HUES6 (cell line): ENCODE results near the gene STIP1.

Experiments
- H3K27ac ChIP-seq: 2 replicates; pipeline ENCODE4 v1.7.0; 2013; ENCODE audit warnings: low read depth, mild to moderate bottlenecking, low read length, inconsistent platforms
- H3K27me3 ChIP-seq: 2 replicates; pipeline ENCODE4 v1.6.1; 2013; ENCODE audit warnings: low read length; ENCODE audit not compliant: control insufficient read depth, insufficient read depth
- H3K36me3 ChIP-seq: 2 replicates; pipeline ENCODE4 v1.6.1; 2013; ENCODE audit warnings: low read length; ENCODE audit not compliant: control insufficient read depth, insufficient read depth
- H3K4me1 ChIP-seq: 2 replicates; pipeline ENCODE4 v1.6.1; 2013; ENCODE audit warnings: low read length; ENCODE audit not compliant: control insufficient read depth, insufficient read depth
- H3K4me3 ChIP-seq: 2 replicates; pipeline ENCODE4 v1.5.1; 2013; ENCODE audit warnings: low read depth, low read length
- H3K9ac ChIP-seq: one replicate; pipeline ENCODE4 v1.6.1; 2013; ENCODE audit warnings: mild to moderate bottlenecking, low read length
- H3K9me3 ChIP-seq: 2 replicates; pipeline ENCODE4 v1.6.1; 2013; ENCODE audit warnings: low read depth, low read length; ENCODE audit not compliant: control insufficient read depth, insufficient read depth

The STIP1 gene

DNA sequence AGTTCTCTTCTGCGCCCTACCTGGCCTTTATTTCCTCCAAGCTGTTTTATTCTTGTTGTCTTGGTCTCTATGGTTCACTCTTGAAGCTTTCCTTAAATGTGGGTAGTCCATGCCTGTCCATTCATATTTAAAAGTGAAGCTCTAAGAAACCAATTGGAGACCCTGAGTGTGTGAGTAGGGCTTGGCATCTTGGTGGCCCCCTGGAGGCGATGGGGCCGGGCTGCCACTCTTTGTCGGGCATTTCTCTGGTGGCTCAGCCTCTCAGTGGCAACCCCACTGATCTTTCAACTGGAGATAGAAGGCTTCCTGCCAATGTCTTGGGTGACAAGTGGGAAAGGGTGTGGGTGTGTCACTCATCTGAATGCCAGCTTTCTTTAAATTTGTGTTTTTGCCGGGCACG, 30.9 kb downstream of the STIP1 start:
- no peak overlapping the region for H3K4me3 ChIP-seq
- H3K27me3 ChIP-seq, result no peaks in the 10 kb centered on the region
- H3K4me1 ChIP-seq, result no peaks in the 10 kb centered on the region
- no peak overlapping the region for H3K27ac ChIP-seq
- no peaks in the 10 kb centered on the region for H3K9me3 ChIP-seq
- H3K9ac ChIP-seq, result no peak overlapping the region
- H3K36me3 ChIP-seq, result peaks cover 33% of the 10 kb centered on the region

DNA sequence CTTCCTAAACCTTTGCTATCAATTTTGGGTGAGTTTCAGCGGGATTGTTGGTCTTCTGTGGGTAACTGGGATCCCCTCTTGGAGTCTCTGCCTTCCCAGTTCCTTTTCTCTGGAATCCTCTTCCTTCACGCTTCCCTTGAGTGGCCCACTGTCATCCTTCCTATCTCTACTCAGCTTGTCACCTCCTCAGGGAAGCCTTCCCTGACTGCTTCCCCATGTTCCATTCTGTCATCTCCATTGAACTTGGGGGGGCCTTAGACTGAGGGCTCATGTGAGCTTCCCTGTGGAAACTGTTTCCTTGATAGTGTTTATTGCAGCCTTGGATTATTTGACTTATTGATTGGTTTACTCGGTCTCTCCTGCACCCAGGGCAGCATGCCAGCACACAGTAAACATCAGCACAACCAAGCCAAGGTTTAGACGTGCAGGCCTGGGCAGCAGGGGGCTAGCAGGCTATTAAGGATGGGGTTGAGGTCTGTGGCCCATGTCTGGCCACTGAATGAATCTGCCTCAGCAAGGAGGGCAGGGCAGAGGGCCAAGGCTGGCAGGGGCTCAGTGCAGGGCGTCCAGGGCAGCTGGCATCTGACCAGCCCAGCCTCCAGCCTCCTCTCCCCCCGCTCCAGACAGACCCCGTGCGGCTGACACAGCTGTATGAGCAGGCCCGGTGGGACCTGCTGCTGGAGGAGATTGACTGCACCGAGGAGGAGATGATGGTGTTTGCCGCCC, 32.8 kb downstream of the STIP1 start:
- Histone ChIP-seq H3K36me3 (peaks cover 37% of the 10 kb centered on the region), H3K27ac (no peak overlapping the region)

DNA sequence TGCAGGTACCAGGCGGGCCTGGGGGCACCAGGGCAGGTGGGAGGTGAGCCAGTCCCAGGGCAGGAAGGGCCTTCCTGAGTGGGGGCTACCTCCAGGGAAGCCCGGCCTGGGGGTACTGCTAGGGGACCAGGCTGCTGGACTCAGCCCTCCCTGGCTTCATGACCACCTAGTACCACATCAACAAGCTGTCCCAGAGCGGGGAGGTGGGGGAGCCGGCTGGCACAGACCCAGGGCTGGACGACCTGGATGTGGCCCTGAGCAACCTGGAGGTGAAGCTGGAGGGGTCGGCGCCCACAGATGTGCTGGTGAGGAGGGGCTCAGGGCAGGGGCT, 33.3 kb downstream of the STIP1 start:
- H3K27ac ChIP-seq, result no peak overlapping the region
- H3K9ac ChIP-seq, result no peak overlapping the region
- H3K4me1 ChIP-seq, result no peaks in the 10 kb centered on the region
- no peaks in the 10 kb centered on the region for H3K9me3 ChIP-seq
- no peak overlapping the region for H3K4me3 ChIP-seq
- H3K36me3 ChIP-seq, result peaks cover 42% of the 10 kb centered on the region
- H3K27me3 ChIP-seq, result no peaks in the 10 kb centered on the region

More for the DNA sequence above, 32.8 kb downstream of the STIP1 start:
- H3K9me3 ChIP-seq, result no peaks in the 10 kb centered on the region
- no peaks in the 10 kb centered on the region for H3K4me1 ChIP-seq
- no peak overlapping the region for H3K9ac ChIP-seq
- no peaks in the 10 kb centered on the region for H3K27me3 ChIP-seq
- no peak overlapping the region for H3K4me3 ChIP-seq

DNA sequence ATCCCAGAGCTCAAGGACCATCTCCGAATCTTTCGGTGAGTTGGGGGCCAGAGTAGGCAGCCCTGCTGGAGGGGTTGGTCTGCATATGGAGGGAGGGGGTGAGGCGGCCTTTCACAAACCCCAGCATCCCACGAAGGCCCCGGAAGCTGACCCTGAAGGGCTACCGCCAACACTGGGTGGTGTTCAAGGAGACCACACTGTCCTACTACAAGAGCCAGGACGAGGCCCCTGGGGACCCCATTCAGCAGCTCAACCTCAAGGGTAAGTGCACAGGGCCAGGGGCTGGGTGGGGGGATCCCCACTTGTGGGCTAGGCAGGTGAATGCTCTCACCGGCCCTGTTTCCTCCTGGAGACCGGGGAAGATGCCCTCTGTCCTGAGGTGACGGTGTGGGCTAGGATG, 33.8 kb downstream of the STIP1 start:
- Histone ChIP-seq H3K4me1 (no peaks in the 10 kb centered on the region), H3K36me3 (peaks cover 45% of the 10 kb centered on the region), H3K27me3 (no peaks in the 10 kb centered on the region), H3K4me3 (no peak overlapping the region), H3K9me3 (no peaks in the 10 kb centered on the region), H3K27ac (no peak overlapping the region), H3K9ac (no peak overlapping the region)

DNA sequence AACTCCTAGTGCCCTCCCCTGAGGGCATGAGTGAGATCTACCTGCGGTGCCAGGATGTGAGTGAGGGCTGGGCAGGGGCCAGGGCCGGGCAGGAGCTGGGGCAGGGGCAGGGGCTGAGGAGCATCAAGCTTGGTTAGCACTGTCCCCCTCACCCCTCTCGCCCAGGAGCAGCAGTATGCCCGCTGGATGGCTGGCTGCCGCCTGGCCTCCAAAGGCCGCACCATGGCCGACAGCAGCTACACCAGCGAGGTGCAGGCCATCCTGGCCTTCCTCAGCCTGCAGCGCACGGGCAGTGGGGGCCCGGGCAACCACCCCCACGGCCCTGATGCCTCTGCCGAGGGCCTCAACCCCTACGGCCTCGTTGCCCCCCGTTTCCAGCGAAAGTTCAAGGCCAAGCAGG, 34.3 kb downstream of the STIP1 start:
- Histone ChIP-seq H3K9me3 (no peaks in the 10 kb centered on the region), H3K9ac (no peak overlapping the region), H3K27ac (no peak overlapping the region), H3K36me3 (peaks cover 40% of the 10 kb centered on the region), H3K4me1 (peaks cover 2% of the 10 kb centered on the region; the same call in 1 of the 2 replicates), H3K27me3 (no peaks in the 10 kb centered on the region), H3K4me3 (no peak overlapping the region)

DNA sequence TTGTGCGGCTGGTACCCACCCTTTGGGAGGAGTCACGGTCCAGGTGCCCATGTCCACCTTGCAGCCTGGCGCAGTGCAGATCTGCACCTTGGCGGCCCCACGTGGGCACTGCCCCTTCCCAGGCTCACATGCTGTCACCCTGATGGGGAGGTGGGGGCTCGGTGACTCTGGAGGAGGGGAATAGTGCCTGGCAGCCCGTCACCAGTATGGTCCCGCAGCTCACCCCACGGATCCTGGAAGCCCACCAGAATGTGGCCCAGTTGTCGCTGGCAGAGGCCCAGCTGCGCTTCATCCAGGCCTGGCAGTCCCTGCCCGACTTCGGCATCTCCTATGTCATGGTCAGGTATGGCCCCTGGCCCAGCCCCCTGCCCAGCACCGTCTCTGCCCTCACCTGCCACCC, 34.8 kb downstream of the STIP1 start:
- Histone ChIP-seq H3K9ac (no peak overlapping the region), H3K4me1 (peaks cover 3% of the 10 kb centered on the region; the same call in 1 of the 2 replicates), H3K9me3 (no peaks in the 10 kb centered on the region)

DNA sequence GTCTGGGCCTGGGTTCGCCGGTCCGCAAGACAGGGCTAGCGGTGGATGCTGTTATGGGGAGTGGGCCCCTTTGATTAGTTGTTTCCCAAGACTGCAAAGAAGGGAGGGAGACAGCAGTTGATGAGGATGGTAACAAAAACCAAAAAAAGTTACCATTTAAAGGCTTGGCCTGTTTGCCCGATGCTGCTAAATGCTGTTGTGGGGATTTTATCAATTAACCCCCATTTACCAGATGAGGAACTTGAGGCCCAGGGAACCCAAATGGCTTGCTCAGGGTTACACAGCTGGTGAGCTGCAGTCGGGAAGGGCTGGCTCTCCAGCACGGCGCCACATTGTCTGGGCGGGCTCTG, 36.7 kb downstream of the STIP1 start:
- H3K9ac ChIP-seq, result no peak overlapping the region
- no peaks in the 10 kb centered on the region for H3K27me3 ChIP-seq
- H3K36me3 ChIP-seq, result peaks cover 40% of the 10 kb centered on the region
- no peaks in the 10 kb centered on the region for H3K9me3 ChIP-seq
- peaks cover 13% of the 10 kb centered on the region for H3K4me1 ChIP-seq
- no peak overlapping the region for H3K27ac ChIP-seq
- H3K4me3 ChIP-seq, result no peak overlapping the region

More for the DNA sequence above, 34.8 kb downstream of the STIP1 start:
- Histone ChIP-seq H3K36me3 (peaks cover 40% of the 10 kb centered on the region), H3K27ac (no peak overlapping the region), H3K4me3 (no peak overlapping the region), H3K27me3 (no peaks in the 10 kb centered on the region)

DNA sequence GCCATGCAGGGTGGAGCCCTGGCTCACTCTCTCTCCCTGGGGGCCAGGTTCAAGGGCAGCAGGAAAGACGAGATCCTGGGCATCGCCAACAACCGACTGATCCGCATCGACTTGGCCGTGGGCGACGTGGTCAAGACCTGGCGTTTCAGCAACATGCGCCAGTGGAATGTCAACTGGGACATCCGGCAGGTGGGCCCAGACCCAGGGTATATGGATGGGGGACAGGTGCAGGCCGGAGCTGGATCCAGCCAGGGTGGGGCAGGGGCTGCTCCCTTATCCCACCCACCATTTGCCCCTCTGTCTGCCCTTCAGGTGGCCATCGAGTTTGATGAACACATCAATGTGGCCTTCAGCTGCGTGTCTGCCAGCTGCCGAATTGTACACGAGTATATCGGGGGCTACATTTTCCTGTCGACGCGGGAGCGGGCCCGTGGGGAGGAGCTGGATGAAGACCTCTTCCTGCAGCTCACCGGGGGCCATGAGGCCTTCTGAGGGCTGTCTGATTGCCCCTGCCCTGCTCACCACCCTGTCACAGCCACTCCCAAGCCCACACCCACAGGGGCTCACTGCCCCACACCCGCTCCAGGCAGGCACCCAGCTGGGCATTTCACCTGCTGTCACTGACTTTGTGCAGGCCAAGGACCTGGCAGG, 37.2 kb downstream of the STIP1 start:
- Histone ChIP-seq H3K27me3 (no peaks in the 10 kb centered on the region), H3K9ac (no peak overlapping the region), H3K4me3 (no peak overlapping the region), H3K9me3 (no peaks in the 10 kb centered on the region), H3K4me1 (peaks cover 13% of the 10 kb centered on the region), H3K27ac (no peak overlapping the region), H3K36me3 (peaks cover 40% of the 10 kb centered on the region)

DNA sequence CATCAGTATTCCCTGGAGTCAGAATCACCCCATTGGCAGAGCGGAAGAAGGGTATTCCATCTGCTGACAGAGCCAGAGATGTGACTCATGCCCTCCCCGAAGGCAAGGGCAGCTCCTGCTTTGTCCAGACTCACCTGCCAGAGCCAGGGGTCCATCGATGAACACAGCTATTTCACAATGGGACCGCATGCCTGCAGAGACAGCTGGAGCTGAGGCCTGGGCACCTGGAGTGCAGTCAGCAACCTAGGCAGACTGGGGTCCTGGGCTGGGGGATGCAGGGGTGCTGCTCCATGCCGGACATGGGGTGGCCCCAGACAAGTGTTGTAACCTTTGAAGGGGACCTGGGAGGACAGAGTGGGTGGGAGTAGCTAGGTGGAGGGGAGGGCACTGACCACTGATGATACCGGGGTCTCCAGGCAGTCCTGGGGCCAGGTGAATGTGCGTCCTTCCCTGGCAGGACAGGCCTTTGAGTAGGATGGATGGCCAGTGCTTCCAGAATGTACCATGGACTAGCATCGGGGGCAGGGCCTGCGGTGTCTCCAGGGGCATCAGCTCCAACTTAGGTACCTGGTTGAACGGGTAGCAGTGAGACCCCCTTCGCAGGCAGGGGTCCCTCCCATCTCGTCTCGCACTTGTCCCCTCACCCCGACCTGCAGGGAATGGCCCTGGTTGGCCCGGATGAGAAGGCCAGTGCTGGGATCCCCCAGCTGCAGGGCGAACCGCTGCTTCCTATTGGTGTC, 38.4 kb downstream of the STIP1 start:
- Histone ChIP-seq H3K4me3 (0 out of 2 replicates have a peak overlapping the region, but pooled peaks have one; percentile 17), H3K27me3 (no peaks in the 10 kb centered on the region), H3K9ac (peak overlapping the region; percentile 11), H3K27ac (no peak overlapping the region), H3K9me3 (no peaks in the 10 kb centered on the region), H3K4me1 (peaks cover 13% of the 10 kb centered on the region), H3K36me3 (peaks cover 37% of the 10 kb centered on the region)

DNA sequence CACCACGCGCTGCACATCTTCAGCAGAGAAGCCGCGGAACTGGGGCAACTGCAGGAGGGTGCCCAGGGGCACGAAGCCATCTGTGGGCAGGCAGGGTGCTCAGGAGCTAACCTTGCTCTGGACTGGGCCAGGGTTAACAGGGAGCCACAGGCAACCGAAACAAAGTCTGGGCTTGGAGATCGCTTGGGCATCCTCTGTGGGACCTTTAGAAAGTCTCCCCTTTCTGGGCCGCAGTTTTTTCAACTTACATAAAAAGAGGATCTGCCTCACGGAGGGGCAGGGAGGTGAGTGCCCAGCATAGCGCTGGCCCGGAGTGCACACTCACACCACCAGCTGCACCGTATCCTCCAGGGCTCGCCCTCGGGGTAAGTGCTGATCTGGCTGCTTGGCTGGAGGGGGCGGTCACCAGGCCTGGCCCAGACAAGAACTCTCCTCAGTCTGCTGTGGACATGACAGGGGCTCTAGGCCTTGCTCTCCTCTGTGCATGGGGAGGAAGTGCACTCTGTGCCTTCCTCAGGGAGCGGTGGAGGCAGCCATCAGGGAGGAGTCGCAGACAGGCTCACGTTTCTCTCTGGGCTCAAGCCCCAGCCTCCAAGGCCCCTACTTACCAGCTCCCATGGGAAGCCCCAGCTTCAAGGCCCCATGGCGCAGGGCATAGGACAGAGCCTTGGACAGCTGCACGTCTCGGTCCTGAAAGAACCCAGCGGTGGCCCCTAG, 39.1 kb downstream of the STIP1 start:
- Histone ChIP-seq H3K9ac (peak overlapping the region; percentile 83), H3K27ac (no peak overlapping the region), H3K36me3 (peaks cover 30% of the 10 kb centered on the region), H3K27me3 (no peaks in the 10 kb centered on the region), H3K4me1 (peaks cover 19% of the 10 kb centered on the region), H3K9me3 (no peaks in the 10 kb centered on the region), H3K4me3 (peak overlapping the region; percentile 92)
